ENCODE results near the gene RUBCN.

DNA sequence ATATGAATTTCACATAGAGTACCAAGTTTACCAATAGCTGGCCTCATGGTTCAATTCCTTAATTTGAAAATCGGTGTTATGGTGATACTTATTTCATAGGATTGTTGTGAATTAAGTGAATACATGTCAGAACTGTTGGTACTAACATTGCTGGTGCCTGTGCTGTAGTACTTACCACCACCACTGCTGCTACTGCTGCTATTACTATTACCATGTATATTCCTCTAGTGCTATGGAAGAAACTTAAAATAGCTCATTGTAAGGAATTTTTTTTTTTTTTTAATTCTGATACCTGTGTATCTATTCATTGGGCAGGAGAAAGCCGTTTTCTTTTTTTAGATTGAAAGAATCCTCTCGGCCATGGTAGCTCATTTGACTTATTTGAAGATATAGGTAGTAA, 16.6 kb upstream of the RUBCN start:
- TF ChIP-seq EZH2 (IDR thresholded peaks at IDR 0.05; ENCODE audit: low read length), result no peak
- TF ChIP-seq, protein P1, sequence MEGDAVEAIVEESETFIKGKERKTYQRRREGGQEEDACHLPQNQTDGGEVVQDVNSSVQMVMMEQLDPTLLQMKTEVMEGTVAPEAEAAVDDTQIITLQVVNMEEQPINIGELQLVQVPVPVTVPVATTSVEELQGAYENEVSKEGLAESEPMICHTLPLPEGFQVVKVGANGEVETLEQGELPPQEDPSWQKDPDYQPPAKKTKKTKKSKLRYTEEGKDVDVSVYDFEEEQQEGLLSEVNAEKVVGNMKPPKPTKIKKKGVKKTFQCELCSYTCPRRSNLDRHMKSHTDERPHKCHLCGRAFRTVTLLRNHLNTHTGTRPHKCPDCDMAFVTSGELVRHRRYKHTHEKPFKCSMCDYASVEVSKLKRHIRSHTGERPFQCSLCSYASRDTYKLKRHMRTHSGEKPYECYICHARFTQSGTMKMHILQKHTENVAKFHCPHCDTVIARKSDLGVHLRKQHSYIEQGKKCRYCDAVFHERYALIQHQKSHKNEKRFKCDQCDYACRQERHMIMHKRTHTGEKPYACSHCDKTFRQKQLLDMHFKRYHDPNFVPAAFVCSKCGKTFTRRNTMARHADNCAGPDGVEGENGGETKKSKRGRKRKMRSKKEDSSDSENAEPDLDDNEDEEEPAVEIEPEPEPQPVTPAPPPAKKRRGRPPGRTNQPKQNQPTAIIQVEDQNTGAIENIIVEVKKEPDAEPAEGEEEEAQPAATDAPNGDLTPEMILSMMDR (optimal IDR thresholded peaks at IDR 0.05 in 1 of 3, IDR thresholded peaks at IDR 0.05 in 1 of 3, conservative IDR thresholded peaks at IDR 0.05 in 1 of 3; ENCODE audit: extremely low read depth in 1 of 3, insufficient read depth in 2 of 3, low read length in 3 of 3), result peak in 1 of 3 experiments; percentile 11
